Measurements from ENCODE around the gene GAB2.
A peak's percentile ranks its signal among the peaks of the same experiment; 100 is the strongest.

GAB2 gene

DNA sequence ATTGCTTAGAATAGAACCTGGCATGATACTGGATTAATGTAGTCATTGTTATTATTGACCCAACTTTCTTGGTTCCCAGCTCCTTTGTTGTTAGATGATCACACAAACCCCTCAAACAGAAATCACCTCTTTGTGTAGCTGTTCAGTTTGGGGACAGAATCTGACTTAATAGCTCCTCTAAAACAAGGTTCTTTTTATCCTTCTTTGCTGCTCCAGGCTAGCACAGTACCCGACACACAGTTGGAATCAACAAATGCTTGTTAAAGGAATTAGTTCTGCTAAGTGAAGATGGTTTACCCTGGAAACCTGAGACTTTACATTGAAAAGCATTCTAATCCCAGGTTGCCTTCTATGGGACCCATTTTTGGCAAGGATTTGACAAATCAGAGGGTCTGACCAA is 43.9 kb downstream of the GAB2 start:
- no peak overlapping the region for H3K4me3 ChIP-seq (ENCODE audit: control insufficient read depth, low read depth, low read length)
- no peak for TF ChIP-seq CTCF (conservative IDR thresholded peaks at IDR 0.05; ENCODE audit: control insufficient read depth, insufficient read depth, low read depth, low read length)
- DNase-seq (ENCODE audit: low read depth): no peak

- H3K4me3 ChIP-seq (ENCODE audit: control insufficient read depth, low read depth, low read length): no peak overlapping the region
- DNase-seq (ENCODE audit: low read depth): no peak
- no peak for TF ChIP-seq CTCF (conservative IDR thresholded peaks at IDR 0.05; ENCODE audit: control insufficient read depth, insufficient read depth, low read depth, low read length)
Measured at GRCh38 chr11:78372114-78372768, 45.4 kb downstream of the GAB2 start.

DNA sequence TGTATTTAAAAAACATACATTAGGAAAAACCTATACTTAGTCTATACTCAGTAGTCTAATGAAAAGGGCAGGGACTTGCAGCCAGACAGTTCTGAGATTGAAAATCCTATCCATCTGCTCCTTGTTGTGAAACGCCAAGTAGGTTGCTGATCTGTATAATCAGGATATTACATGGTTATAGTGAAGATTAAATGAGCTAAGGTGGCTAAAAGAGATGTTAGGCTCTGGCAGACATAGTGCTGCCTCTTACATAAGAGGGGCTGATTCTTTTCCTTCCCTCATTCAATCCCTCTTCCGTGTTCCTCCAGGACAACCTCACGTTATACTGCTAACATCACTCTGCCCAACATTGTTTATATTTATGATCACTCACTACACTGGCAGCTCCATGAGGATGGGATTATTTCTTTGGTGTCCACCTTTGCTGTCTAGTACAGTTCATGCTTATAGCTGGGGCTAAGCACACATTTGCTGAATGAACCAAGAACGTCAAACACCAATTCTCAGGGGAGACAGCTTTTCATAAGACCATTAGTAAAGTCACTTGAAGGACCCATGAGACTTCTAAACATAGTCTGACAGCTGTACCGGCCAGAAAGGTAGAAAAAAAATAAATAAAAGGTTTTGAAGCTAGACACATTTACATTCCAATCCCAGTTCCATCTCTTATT is 46.3 kb downstream of the GAB2 start:
- no peak overlapping the region for H3K4me3 ChIP-seq (ENCODE audit: control insufficient read depth, low read depth, low read length)
- no peak for TF ChIP-seq CTCF (conservative IDR thresholded peaks at IDR 0.05; ENCODE audit: control insufficient read depth, insufficient read depth, low read depth, low read length)
- DNase-seq (ENCODE audit: low read depth): peak; percentile 15

DNA sequence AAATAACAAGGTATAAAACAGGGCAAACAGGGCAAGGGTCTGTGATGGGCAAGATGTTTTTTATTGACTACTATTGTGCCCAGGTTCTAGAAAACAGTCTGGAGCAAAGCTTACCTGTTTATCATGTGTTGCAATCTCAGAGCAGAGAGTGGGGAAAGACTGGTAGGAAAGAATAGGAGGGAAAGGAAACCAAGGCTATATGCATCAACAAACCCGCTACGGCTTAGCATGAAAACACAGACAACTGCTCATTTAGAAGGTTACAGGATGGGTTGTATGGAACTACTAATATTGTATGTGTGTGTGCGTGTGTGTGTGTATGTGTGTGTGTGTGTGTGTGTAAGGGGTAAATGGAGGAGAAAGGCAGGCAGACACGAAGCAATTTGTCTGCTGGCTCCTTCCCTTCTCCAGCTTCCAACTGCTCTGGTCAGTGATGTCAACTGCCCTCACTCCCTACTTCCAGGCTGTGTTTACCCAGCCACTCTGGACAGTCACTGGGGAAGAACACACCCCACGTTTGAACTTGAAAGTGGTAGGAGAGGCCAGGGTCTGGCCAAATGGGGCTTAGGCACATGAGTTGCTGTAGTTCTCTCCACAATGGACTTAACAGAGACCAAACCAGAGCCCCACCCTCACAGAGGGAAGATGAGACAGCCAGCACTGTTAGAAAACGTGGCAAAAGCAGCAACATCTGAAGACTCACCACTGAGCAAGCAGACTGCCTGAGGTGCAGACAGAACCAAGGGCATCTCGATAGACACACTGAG is 47.0 kb downstream of the GAB2 start:
- no peak overlapping the region for H3K4me3 ChIP-seq (ENCODE audit: control insufficient read depth, low read depth, low read length)
- peak; percentile 34 for DNase-seq (ENCODE audit: low read depth)
- TF ChIP-seq CTCF (conservative IDR thresholded peaks at IDR 0.05; ENCODE audit: control insufficient read depth, insufficient read depth, low read depth, low read length): no peak

DNA sequence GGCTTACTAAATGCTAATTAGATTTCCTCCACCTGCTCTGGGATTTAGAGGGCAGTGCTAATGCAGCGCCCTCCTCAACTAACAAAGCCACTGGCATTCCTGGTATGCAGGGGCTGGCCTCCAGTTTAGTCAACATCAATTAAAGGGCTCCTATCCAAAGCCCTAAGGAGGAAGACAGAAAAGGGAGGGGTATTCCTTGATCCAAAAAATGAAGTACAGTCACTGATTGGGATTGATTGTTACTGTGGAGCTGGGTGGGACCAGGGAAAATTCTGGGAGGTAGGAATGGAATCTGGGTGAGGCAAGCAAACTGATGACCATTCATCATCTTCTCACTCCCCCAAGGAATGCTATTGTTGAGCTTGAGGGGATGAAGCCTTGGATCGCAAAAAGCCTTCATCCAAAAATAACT is 52.2 kb downstream of the GAB2 start:
- TF ChIP-seq CTCF (conservative IDR thresholded peaks at IDR 0.05; ENCODE audit: control insufficient read depth, insufficient read depth, low read depth, low read length): no peak
- no peak for DNase-seq (ENCODE audit: low read depth)
- H3K4me3 ChIP-seq (ENCODE audit: control insufficient read depth, low read depth, low read length): no peak overlapping the region

GRCh38 chr11:78364128-78364751 is 53.4 kb downstream of the GAB2 start:
- TF ChIP-seq CTCF (conservative IDR thresholded peaks at IDR 0.05; ENCODE audit: control insufficient read depth, insufficient read depth, low read depth, low read length): no peak
- H3K4me3 ChIP-seq (ENCODE audit: control insufficient read depth, low read depth, low read length): no peak overlapping the region
- DNase-seq (ENCODE audit: low read depth): no peak
